GM23248 (cell line): ENCODE results near the gene MTUS2. TPM values are rescaled to one million over a fixed set of nuclear protein-coding genes. Genes with fewer than 3 reads are reported as not detected.

ENCODE experiments used
- DNase-seq: peaks from one replicate; pipeline ENCODE4 v3.0.0-alpha.2; 2015
- H2AFZ ChIP-seq: fragments of 200-600 bp; sonication (generic); 2 replicates; pipeline ENCODE4 v1.6.1; 2016; ENCODE audit warnings: antibody characterized with exemption
- H3F3A ChIP-seq: fragments of 200-600 bp; sonication (generic); 2 replicates; pipeline ENCODE4 v1.6.1; 2016; ENCODE audit warnings: mild to moderate bottlenecking, antibody characterized with exemption, mixed run types; ENCODE audit not compliant: insufficient read depth
- H3K27ac ChIP-seq: fragments of 200-600 bp; sonication (generic); 2 replicates; pipeline ENCODE4 v1.5.1; 2016; ENCODE audit warnings: mild to moderate bottlenecking
- H3K27me3 ChIP-seq: fragments of 200-600 bp; sonication (generic); replicated peaks from 2 replicates; pipeline ENCODE4 v1.6.1; 2016; ENCODE audit warnings: mild to moderate bottlenecking; ENCODE audit not compliant: insufficient read depth
- H3K36me3 ChIP-seq: fragments of 200-600 bp; sonication (generic); 2 replicates; pipeline ENCODE4 v1.6.1; 2016; ENCODE audit warnings: low read depth, mild to moderate bottlenecking
- H3K4me1 ChIP-seq: fragments of 200-600 bp; sonication (generic); 2 replicates; pipeline ENCODE4 v1.6.1; 2016; ENCODE audit warnings: mild to moderate bottlenecking; ENCODE audit not compliant: insufficient read depth
- H3K4me2 ChIP-seq: fragments of 200-600 bp; sonication (generic); one replicate; pipeline ENCODE4 v1.6.1; 2016; ENCODE audit warnings: mild to moderate bottlenecking; ENCODE audit not compliant: unreplicated experiment
- H3K4me3 ChIP-seq: fragments of 200-600 bp; sonication (generic); 2 replicates; pipeline ENCODE4 v1.5.1; 2016; ENCODE audit warnings: mild to moderate bottlenecking
- H3K79me2 ChIP-seq: fragments of 200-600 bp; sonication (generic); 2 replicates; pipeline ENCODE4 v1.6.1; 2016; ENCODE audit warnings: mild to moderate bottlenecking; ENCODE audit not compliant: insufficient read depth
- H3K9ac ChIP-seq: fragments of 200-600 bp; sonication (generic); 2 replicates; pipeline ENCODE4 v1.6.1; 2016; ENCODE audit warnings: mild to moderate bottlenecking
- H3K9me2 ChIP-seq: fragments of 200-600 bp; sonication (generic); 2 replicates; pipeline ENCODE4 v1.6.1; 2016; ENCODE audit warnings: mixed run types, mild to moderate bottlenecking, moderate library complexity; ENCODE audit not compliant: insufficient read depth
- H3K9me3 ChIP-seq: fragments of 200-600 bp; sonication (generic); one replicate; pipeline ENCODE4 v1.6.1; 2017; ENCODE audit warnings: low read depth
- H4K20me1 ChIP-seq: fragments of 200-600 bp; sonication (generic); 2 replicates; pipeline ENCODE4 v1.6.0; 2016; ENCODE audit not compliant: insufficient read depth
- EZH2 ChIP-seq: fragments of 200-600 bp; sonication (generic); IDR thresholded peaks from 2 replicates; pipeline ENCODE4 v1.6.1; 2018; ENCODE audit warnings: antibody characterized with exemption, mild to moderate bottlenecking; ENCODE audit not compliant: insufficient read depth, poor library complexity, severe bottlenecking
- EZH2phosphoT487 ChIP-seq: fragments of 200-600 bp; sonication (generic); IDR thresholded peaks from 2 replicates; pipeline ENCODE4 v1.6.1; 2018; ENCODE audit warnings: antibody characterized with exemption, moderate library complexity, mild to moderate bottlenecking, low read depth; ENCODE audit not compliant: insufficient read depth
- WGBS, 2 experiments: methylation state at CpG; one replicate each; pipeline ENCODE4 v1.1.6; 2015 to 2017; ENCODE audit warnings: low lambda C conversion rate in 2 of 2, low coverage in 1 of 2; ENCODE audit errors: missing lambda C conversion rate in 2 of 2; 5-methylcytosine and 5-hydroxymethylcytosine counted together
- in situ Hi-C: fragments of 300-500 bp; cut with MboI; formaldehyde crosslinking; loops from 2 replicates; pipeline ENCODE4 v1.15.0; 2020
- polyA plus RNA-seq: library from polyadenylated mRNA; unstranded; fragments of >200 nt; fragmentation: Nextera tagmentation; extraction: Ambion mirVana; gene quantifications from 2 replicates; pipeline ENCODE4 v1.2.1, GENCODE V29; 2016
- total RNA-seq: library from RNA; depleted of rRNA; stranded (reverse); fragments of >200 nt; shearing (Covaris generic); gene quantifications from 2 replicates; pipeline ENCODE4 v1.2.3, GENCODE V29; 2014

Gene MTUS2
- total and polyA plus RNA-seq, 2 experiments from 2014 or later = 0.43 to 0.74 TPM

- in situ Hi-C loops = loop anchor here (10.0 kb wide), 2 partner anchors 189 to 599 kb away; no protein-coding TSS in a partner anchor
- WGBS, 2 experiments = 96 to 97% methylated on average over 11 of the region's 11 CpGs
- TF ChIP-seq EZH2 (no peak), EZH2phosphoT487 (no peak)
- Histone ChIP-seq H3K9ac (peak overlapping the region; percentile 30; the same call in 1 of the 2 replicates), H3K4me2 (no peak overlapping the region), H3K79me2 (peaks cover 63% of the 10 kb centered on the region), H3K4me1 (peaks cover 55% of the 10 kb centered on the region), H2AFZ (no peak overlapping the region), H4K20me1 (no peaks in the 10 kb centered on the region), H3K27ac (peak overlapping the region; percentile 88), H3K36me3 (peaks cover 53% of the 10 kb centered on the region), H3K4me3 (no peak overlapping the region), H3K9me3 (no peaks in the 10 kb centered on the region), H3K9me2 (no peaks in the 10 kb centered on the region), H3K27me3 (no peaks in the 10 kb centered on the region), H3F3A (peaks cover 41% of the 10 kb centered on the region)
- no peak for DNase-seq
Observed at GRCh38 chr13:29516012-29516411, 695.9 kb downstream of the MTUS2 start.

GRCh38 chr13:29516880-29517279 lies 696.7 kb downstream of the MTUS2 start:
- no peak overlapping the region for H3K4me2 ChIP-seq
- no peak overlapping the region for H3K9ac ChIP-seq
- H4K20me1 ChIP-seq = no peaks in the 10 kb centered on the region
- peaks cover 56% of the 10 kb centered on the region for H3K4me1 ChIP-seq
- no peaks in the 10 kb centered on the region for H3K27me3 ChIP-seq
- no peak for TF ChIP-seq EZH2phosphoT487
- no peak for TF ChIP-seq EZH2
- WGBS, 2 experiments = 98 to 99% methylated on average over 12 of the region's 12 CpGs
- peaks cover 57% of the 10 kb centered on the region for H3K79me2 ChIP-seq
- no peak overlapping the region for H3K4me3 ChIP-seq
- no peak overlapping the region for H3K27ac ChIP-seq
- in situ Hi-C loops = loop anchor here (10.0 kb wide), 2 partner anchors 188 to 598 kb away; no protein-coding TSS in a partner anchor
- H3F3A ChIP-seq = peaks cover 41% of the 10 kb centered on the region
- no peak for DNase-seq
- H3K9me2 ChIP-seq = no peaks in the 10 kb centered on the region
- no peak overlapping the region for H2AFZ ChIP-seq
- peaks cover 61% of the 10 kb centered on the region for H3K36me3 ChIP-seq
- no peaks in the 10 kb centered on the region for H3K9me3 ChIP-seq

GRCh38 chr13:29519921-29520320 lies 699.8 kb downstream of the MTUS2 start:
- Histone ChIP-seq H4K20me1 (no peaks in the 10 kb centered on the region), H3K9me2 (no peaks in the 10 kb centered on the region), H3K79me2 (peaks cover 72% of the 10 kb centered on the region), H3K27me3 (no peaks in the 10 kb centered on the region), H3K27ac (peak overlapping the region; percentile 94), H2AFZ (no peak overlapping the region), H3F3A (peaks cover 51% of the 10 kb centered on the region), H3K36me3 (peaks cover 52% of the 10 kb centered on the region), H3K9me3 (no peaks in the 10 kb centered on the region), H3K4me2 (peak overlapping the region; percentile 58), H3K9ac (peak overlapping the region; percentile 70), H3K4me3 (no peak overlapping the region), H3K4me1 (peaks cover 52% of the 10 kb centered on the region)
- 91 to 94% methylated on average over 3 of the region's 3 CpGs for WGBS, 2 experiments
- no peak for DNase-seq
- in situ Hi-C loops = loop anchor here (10.0 kb wide), 2 partner anchors 185 to 595 kb away; no protein-coding TSS in a partner anchor
- TF ChIP-seq EZH2 (no peak), EZH2phosphoT487 (no peak)

GRCh38 chr13:29520671-29521070 lies 700.5 kb downstream of the MTUS2 start:
- Histone ChIP-seq H3K9me2 (no peaks in the 10 kb centered on the region), H3K9ac (peak overlapping the region; percentile 70), H3K27ac (peak overlapping the region; percentile 94), H3F3A (peaks cover 53% of the 10 kb centered on the region), H2AFZ (no peak overlapping the region), H3K4me3 (no peak overlapping the region), H3K27me3 (no peaks in the 10 kb centered on the region), H3K79me2 (peaks cover 72% of the 10 kb centered on the region), H3K4me1 (peaks cover 45% of the 10 kb centered on the region), H3K4me2 (peak overlapping the region; percentile 58), H3K36me3 (peaks cover 50% of the 10 kb centered on the region), H3K9me3 (no peaks in the 10 kb centered on the region), H4K20me1 (no peaks in the 10 kb centered on the region)
- in situ Hi-C loops = no loop called here
- peak; percentile 88 for DNase-seq
- TF ChIP-seq EZH2phosphoT487 (no peak), EZH2 (no peak)
- WGBS, 2 experiments = 1 to 2% methylated on average over 4 of the region's 4 CpGs
